Hepatocyte (in vitro differentiated cells): Measurements from ENCODE around the gene NAV2.

Source experiments
- CTCF ChIP-seq: fragments of 200-600 bp; sonication (generic); IDR thresholded peaks from 2 replicates; pipeline ENCODE4 v1.5.1; 2016; ENCODE audit warnings: antibody characterized with exemption, mild to moderate bottlenecking; ENCODE audit not compliant: poor library complexity
- EZH2phosphoT487 ChIP-seq: fragments of 200-600 bp; sonication (generic); IDR thresholded peaks from one replicate; pipeline ENCODE4 v1.6.1; 2018; ENCODE audit warnings: antibody characterized with exemption, mild to moderate bottlenecking, low read depth, moderate library complexity; ENCODE audit not compliant: unreplicated experiment, severe bottlenecking

GRCh38 chr11:19967787-19968186 is 255.2 kb downstream of the NAV2 start:
- no peak for TF ChIP-seq EZH2phosphoT487
- no peak for TF ChIP-seq CTCF
